Forelimb muscle (tissue), 1 donor: ENCODE data around the gene CDK5RAP1. TPM values are rescaled to one million over a fixed set of nuclear protein-coding genes. Genes with fewer than 3 reads are reported as not detected.

Source experiments
- DNase-seq: peaks from one replicate; pipeline ENCODE4 v3.0.0-alpha.2; 2013; ENCODE audit warnings: low read depth
- polyA plus RNA-seq: library from polyadenylated mRNA; unstranded; fragments of 120-200 nt; gene quantifications from one replicate; pipeline ENCODE4 v1.2.1, GENCODE V29; 2013; ENCODE audit not compliant: insufficient read length

CDK5RAP1 gene
- polyA plus RNA-seq, 1 donor, result 23.0 TPM

- no peak for DNase-seq
These were observed 64.2 kb downstream of the CDK5RAP1 start for GRCh38 chr20:33337119-33337518.

GRCh38 chr20:33336375-33336774, 64.9 kb downstream of the CDK5RAP1 start:
- DNase-seq, result no peak

- no peak for DNase-seq
These were observed 67.2 kb downstream of the CDK5RAP1 start for GRCh38 chr20:33334111-33334510.

GRCh38 chr20:33333616-33334015, 67.7 kb downstream of the CDK5RAP1 start:
- no peak for DNase-seq

GRCh38 chr20:33332905-33333456, 68.3 kb downstream of the CDK5RAP1 start:
- no peak for DNase-seq

- no peak for DNase-seq
These were observed 72.9 kb downstream of the CDK5RAP1 start for GRCh38 chr20:33328157-33329137.

GRCh38 chr20:33325350-33325749, 76.0 kb downstream of the CDK5RAP1 start:
- no peak for DNase-seq

GRCh38 chr20:33323236-33323635, 78.1 kb downstream of the CDK5RAP1 start:
- no peak for DNase-seq

- no peak for DNase-seq
These were observed 78.9 kb downstream of the CDK5RAP1 start for GRCh38 chr20:33322456-33322855.

GRCh38 chr20:33320006-33320405, 81.3 kb downstream of the CDK5RAP1 start:
- no peak for DNase-seq

GRCh38 chr20:33318096-33318429, 83.3 kb downstream of the CDK5RAP1 start:
- DNase-seq, result no peak

- no peak for DNase-seq
These were observed 83.8 kb downstream of the CDK5RAP1 start for GRCh38 chr20:33317424-33318095.

GRCh38 chr20:33316958-33317357, 84.4 kb downstream of the CDK5RAP1 start:
- no peak for DNase-seq

- DNase-seq, result no peak
These were observed 85.0 kb downstream of the CDK5RAP1 start for GRCh38 chr20:33316343-33316742.

GRCh38 chr20:33313686-33314314, 87.5 kb downstream of the CDK5RAP1 start:
- no peak for DNase-seq

- DNase-seq, result no peak
These were observed 88.7 kb downstream of the CDK5RAP1 start for GRCh38 chr20:33312583-33312982.

GRCh38 chr20:33311996-33312395, 89.3 kb downstream of the CDK5RAP1 start:
- DNase-seq, result no peak

- no peak for DNase-seq
These were observed 90.3 kb downstream of the CDK5RAP1 start for GRCh38 chr20:33311011-33311410.

GRCh38 chr20:33310327-33310899, 90.9 kb downstream of the CDK5RAP1 start:
- no peak for DNase-seq

GRCh38 chr20:33309631-33310030, 91.7 kb downstream of the CDK5RAP1 start:
- DNase-seq, result no peak
